Stimulated activated CD4-positive, alpha-beta T cell treated with anti-CD3 and anti-CD28 coated beads, TNF-alpha, amount 100 ng/mL, for 24 hours (primary cell): ENCODE measurements around the gene FBL.
"Not testable (repeated sequence)": the region's sequence is repeated elsewhere in the genome, so short reads cannot be mapped to it uniquely, and the experiment has no call there.

Experiments used
- DNase-seq, 3 experiments: peaks; one replicate each; pipeline ENCODE4 v3.0.0-alpha.2; 2020; ENCODE audit warnings: low read depth in 3 of 3

The FBL gene

DNA sequence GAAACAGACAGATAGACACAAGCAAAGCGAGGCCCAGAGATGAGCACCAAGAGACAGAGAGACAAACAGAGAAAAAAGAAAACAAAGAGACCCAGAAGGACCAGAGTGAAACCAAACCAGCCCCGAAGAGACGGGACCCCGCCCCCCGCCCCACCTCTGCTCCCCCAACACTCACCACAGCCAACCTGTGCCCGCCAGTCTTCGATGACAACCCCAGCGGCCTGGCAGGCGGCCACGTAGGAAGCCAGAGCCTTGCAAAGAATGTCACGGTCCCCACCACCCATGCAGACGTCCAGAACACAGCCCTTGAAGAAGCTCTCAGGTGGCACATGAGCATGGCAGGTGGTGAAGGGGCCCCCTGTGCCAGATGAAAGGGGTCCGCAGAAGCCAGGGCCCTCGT, 31.3 kb upstream of the FBL start:
- DNase-seq: not testable (repeated sequence)

DNA sequence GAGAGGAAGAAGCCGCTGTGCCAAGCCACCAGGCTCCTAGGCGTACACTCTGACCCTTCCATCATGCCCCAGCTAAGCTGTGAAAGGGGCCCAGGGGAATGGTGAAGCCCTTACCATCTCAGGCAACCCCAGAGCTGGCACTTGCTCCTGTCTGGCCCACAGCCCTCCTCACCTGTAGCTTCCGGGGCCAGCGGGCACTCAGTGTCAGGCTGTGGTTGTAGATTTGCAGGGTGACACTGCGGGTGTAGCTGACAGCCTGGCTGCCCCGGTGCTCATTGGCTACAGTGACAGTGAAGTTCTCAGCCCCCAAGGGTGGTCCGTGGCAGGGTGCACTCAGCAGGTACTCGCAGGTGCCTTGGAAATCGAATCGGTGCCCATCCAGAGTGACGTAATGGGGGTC, 30.3 kb upstream of the FBL start:
- DNase-seq: not testable (repeated sequence)

GRCh38 chr19:39875401-39875864, 29.3 kb upstream of the FBL start:
- not testable (repeated sequence) for DNase-seq

DNA sequence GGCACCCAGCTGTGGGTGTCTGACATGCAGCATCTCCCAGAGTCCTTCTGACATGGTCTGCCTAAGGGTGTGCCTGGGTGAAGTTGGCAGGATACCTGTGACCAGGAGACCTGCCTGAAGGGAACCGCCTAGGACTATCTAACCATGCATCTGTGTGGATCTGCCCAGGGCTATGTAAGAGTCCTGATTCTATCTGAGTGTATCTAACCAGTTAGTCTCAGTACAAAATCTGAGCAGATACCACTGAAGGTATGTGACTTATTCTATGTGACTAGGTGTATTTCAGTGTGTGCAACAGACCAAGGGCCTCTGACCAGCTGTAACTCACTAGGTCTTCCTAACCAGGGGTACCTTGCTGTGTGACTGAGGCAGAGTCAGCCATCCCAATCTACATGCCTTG, 28.2 kb upstream of the FBL start:
- no peak for DNase-seq

- no peak for DNase-seq
These were observed 27.2 kb upstream of the FBL start for GRCh38 chr19:39873385-39873784.

DNA sequence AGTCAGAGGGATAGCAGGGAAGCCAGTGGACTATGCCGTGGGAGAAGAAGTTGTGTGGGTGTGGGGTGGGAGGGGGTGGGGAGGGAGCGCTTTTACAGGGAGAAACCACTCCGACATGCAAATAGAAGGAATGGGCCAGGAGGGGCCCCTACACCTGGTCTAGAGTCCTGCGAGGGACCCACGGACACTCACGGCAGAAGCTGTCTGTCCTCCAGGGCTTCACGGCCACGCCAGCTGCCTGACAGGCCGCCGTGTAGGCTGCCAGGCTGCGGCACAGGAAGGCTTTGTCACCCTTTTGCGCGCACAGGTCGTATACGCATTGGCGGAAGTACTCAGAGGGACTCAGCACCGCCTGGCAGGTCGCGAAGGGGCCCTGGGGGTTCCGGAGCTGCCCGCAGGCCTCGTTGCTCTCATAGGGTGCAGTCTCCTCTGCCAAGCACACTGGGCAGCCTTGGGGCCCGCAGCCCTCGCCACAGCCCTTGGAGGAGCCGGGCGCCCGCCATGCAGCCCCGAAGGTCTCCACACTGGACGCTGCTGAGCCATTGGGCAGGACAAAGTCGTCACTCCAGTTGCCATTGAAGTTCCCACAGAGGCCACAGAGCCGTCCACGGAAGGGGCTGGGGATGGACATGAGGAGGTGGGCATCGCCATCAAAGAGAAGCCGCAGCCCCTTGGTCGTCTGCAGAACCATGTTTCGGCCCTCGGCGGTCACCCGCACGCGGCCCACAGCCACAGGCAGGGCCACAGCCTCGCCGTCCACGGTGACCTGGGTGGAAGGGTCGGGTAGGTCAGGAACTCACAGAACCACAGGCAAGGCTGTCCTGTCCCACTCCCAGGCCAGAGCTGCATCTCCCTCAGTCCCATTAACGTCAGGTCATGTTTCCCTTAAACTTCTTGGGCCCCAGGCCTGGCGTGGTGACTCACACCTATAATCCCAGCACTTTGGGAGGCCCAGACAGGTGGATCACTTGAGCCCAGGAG, 26.0 kb upstream of the FBL start:
- no peak for DNase-seq

- DNase-seq: no peak
These were observed 25.2 kb upstream of the FBL start for GRCh38 chr19:39871362-39871761.

DNA sequence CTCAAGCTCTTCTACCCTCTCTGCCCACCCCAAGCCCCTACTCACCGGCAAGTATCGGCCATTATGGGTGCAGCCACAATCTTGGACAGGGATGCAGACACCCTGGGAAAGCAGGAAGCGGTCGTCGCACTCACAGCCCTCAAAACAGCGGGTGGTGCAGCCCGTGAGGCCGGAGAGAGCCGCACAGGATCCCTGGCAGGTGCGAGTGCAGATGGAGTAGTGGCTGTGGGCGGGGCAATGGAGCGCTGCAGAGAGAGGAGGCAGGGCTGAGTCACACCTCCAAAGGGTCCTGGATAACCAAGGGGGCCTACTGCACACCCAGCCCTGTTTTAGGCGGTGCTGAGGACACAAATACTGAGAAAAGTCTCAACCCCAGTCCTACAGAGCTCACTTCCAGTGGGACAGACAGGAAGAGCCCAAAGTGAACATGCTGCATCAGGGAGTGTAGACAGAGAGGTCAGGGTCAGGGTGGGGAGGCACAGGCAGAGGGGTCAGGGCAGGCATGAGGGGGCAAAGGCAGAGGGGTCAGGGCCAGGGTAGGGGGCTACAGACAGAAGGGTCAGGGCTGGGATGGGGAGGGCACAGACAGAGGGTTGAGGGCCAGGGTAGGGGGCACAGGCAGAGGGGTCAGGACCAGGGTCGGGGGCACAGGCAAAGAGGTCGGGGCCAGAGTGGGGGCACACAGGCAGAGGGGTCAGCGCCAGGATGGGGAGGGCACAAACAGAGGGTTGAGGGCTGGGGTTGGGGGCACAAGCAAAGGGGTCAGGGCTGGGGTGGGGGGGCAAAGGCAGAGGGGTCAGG, 24.2 kb upstream of the FBL start:
- no peak for DNase-seq

GRCh38 chr19:39867952-39868351, 21.8 kb upstream of the FBL start:
- no peak for DNase-seq

- no peak for DNase-seq
These were observed 21.0 kb upstream of the FBL start for GRCh38 chr19:39867133-39867532.

DNA sequence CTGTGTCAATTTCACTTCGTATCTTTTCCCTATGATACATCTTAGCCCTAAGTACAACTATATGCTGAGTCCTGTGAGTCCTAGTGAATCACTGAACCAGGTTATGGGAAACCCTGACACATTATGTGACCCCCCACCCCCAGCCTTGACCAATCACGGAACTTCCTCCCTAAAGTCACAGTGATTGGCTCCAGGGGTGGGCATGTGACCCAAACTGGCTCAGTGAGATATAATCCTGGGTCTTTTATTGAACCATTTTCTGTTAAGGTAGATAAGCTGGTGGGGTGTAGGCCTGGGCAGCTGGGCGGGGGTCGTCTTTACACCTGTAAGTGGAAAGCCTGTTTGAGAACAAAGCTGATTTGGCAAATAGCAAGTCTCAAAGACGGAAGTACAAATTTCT, 19.8 kb upstream of the FBL start:
- DNase-seq: no peak

DNA sequence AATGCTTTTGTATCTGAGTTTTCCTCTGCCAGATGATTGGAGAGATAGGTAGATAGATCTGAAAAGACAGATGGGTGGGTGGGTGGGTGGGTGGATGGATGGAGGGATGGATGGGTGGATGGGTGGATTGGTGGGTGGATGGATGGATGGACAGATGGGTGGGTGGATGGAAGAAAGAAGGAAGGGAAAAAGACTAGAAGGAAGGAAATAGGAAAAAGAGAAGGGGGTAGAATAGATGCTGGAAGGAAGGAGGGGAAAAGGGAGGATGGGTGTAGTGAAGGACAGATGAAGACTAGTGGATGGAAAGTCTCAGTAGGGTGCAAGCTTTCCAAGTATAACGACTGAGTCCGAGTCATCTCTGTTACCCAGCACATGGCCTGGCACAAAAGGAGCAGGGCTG, 19.0 kb upstream of the FBL start:
- DNase-seq: no peak

DNA sequence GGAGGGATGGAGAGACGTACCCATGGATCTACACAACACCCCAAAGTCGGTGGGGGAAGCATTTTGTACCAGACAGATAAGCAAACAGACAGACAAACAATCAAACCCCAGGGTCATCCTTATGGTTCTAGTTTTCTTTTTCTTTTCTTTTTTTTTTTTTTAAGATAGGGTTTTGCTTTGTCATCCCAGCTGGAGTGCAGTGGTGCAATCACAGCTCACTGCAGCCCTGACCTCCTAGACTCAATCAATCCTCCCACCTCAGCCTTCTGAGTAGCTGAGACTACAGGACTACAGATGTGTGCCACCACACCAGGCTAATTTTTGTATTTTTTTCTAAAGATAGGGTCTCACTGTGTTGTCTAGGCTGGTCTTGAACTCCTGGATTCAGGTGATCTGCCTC, 17.9 kb upstream of the FBL start:
- no peak for DNase-seq

DNA sequence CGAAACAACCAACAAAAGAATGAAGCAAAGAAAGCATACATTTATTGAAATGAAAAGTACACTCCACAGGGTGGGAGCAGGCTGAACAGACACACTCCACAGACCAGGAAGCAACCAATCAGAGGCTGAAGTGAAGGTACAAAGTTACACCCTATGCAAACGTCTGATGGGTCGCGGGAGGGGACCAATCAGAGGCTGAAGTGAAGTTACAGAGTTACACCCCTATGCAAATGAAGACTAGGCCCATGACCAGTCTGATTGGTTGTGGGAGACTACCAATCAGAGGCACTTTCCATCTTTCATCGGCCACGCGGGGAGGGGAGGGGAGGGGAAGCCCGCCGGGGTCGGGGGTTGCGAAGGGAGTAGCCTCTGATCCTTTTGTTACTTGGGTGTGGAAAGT, 12.4 kb upstream of the FBL start:
- DNase-seq: no peak

DNA sequence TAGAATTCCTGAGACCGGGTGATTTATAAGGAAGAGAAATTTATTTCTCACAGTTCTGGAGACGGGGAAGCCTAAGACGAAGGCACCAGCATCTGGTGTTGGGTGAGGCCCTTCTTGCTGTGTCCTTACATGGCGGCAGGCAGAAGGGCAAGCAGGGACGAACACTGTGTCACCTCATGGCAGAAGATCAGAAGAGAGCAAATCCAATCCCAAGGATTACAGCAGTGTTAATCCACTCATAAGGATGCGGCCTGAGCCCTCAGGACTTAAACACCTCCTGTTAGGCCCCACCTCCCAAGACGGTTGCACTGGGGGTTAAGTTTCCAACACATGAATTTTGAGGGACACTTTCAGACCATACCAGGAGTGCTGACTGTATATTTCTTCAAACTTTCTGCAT, 6.7 kb upstream of the FBL start:
- no peak for DNase-seq

DNA sequence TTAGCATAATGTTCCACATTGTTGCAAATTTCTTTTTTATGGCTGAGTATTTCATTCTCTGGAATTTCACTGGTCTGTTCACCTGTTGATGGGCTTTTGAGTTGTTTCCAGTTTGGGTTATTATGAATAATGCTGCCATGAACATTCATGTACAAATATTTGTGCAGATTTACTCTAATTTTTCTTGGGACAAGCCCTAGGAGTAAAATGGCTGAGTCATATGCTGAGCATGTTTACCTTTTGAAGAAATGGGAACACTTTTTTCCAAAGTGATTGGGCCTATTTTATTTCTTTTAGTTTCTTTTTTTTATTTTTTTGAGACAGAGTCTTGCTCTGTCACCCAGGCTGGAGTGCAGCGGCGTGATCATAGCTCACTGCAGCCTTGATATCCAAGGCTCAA, 4.7 kb upstream of the FBL start:
- no peak for DNase-seq

- no peak for DNase-seq
These were observed 2.2 kb upstream of the FBL start for GRCh38 chr19:39848392-39848791.

DNA sequence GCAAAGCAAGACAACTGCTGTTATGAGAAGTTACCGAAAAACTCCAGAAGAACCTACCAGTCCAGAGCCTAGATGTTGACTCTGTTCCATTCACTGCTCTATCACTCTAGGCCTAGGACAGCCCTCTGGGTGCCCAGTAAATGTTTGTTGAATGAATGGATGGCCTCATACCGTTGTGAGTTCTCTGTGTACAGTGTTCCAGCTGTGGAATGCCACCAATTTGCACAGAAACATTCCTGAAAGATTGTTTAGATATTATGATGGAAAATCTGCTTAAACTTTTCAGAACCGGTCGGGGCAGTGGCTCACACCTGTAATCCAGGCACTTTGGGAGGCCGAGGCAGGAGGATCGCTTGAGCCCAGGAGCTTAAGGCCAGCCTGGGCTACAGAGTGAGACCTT, 1.3 kb upstream of the FBL start:
- no peak for DNase-seq

DNA sequence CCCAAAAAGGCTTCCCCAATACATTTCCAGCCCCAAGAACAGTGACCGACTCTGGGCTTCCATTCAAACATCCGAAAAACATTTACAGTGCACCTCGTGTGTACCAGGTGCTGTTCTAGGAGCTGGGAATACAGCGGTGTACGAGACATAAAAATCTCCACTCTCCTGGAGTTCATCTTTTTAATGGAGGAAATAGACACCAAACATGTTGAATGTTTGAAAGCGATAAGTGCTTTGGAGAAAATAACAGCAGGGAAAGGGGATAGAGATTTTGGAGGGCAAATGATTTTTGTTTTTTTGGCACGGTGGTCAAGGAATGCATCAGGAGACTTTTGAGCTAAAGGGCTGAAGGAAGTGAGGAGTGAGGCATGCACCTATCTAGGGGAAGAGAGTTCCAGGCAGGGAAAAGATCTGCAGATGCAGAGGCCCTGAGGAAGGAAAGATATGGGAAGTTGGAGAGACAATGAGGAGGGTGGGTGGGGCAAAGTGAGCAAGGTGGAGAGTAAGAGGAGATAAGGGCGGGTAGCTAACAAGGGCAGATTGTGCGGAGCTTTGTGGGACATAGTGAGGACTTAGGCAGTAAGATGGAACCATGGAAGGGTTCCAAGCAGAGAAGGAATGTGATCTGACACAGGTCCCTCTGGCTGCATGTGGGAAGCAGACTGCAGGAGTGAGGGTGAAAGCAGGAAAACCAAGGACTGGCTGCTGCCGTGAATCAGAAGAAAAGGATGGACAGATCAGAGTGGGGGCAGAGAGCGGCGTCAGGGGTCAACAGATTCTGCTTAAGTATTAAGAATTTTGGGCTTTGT, 703 bp upstream of the FBL start:
- no peak for DNase-seq

- no peak for DNase-seq
These were observed 621 bp downstream of the FBL start for GRCh38 chr19:39845584-39845932.

DNA sequence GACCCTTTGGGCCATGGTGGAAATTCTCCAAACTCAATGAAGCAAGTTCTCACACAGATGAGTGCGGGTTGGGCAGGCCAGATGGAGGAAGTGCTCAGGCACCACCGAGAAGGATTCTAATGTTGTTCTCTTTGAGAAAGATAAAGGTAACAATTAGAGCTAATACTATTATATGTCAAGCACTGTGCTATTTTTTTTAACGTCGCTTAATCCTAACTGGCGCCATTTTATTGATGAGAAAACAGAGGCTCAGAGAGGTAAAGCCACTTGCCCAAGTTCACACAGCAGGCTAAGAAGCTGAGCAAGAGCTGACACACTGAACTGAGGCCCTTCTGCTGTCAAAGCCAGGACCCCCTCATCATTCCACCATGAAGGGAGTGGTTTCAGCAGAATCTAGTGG, 1.0 kb downstream of the FBL start:
- no peak for DNase-seq
